K562 (cell line): ENCODE results near the gene MNDA. TPM values are rescaled to one million over a fixed set of nuclear protein-coding genes. Genes with fewer than 3 reads are reported as not detected.

Experiments
- CHD2 ChIP-seq: IDR thresholded peaks from 2 replicates; pipeline ENCODE4 v1.6.1; 2011; ENCODE audit warnings: low read depth, low read length
- CREB3L1 ChIP-seq: fragments of 450-650 bp; IDR thresholded peaks from 2 replicates; pipeline ENCODE4 v1.6.1; 2014; ENCODE audit warnings: low read depth, mild to moderate bottlenecking, moderate library complexity, borderline replicate concordance
- CTBP1 ChIP-seq: fragments of 450-650 bp; IDR thresholded peaks from 2 replicates; pipeline ENCODE4 v1.6.1; 2016; ENCODE audit warnings: borderline replicate concordance
- DDX20 ChIP-seq: fragments of 450-650 bp; IDR thresholded peaks from 2 replicates; pipeline ENCODE4 v1.6.1; 2016; ENCODE audit warnings: missing genetic modification characterization, low read depth, mild to moderate bottlenecking, missing compliant biosample characterization, moderate library complexity
- DMBX1 ChIP-seq: fragments of 250-450 bp; sonication (Bioruptor Pico); IDR thresholded peaks from 2 replicates; pipeline ENCODE4 v1.8.0; 2022; ENCODE audit warnings: inconsistent platforms, mild to moderate bottlenecking, moderate library complexity, borderline replicate concordance
- GATA2 ChIP-seq: sonication (generic); formaldehyde crosslinking; IDR thresholded peaks from 2 replicates; pipeline ENCODE4 v1.4.0; 2020; ENCODE audit warnings: mild to moderate bottlenecking, missing genetic modification reagents
- GTF2A2 ChIP-seq: IDR thresholded peaks from 2 replicates; pipeline ENCODE4 v1.6.1; 2016; ENCODE audit warnings: mild to moderate bottlenecking, missing genetic modification characterization, missing compliant biosample characterization
- HINFP ChIP-seq: fragments of 450-650 bp; conservative IDR thresholded peaks from 2 replicates; pipeline ENCODE4 v1.6.1; 2016; ENCODE audit warnings: missing genetic modification characterization, low read depth, mild to moderate bottlenecking, control low read depth, missing compliant biosample characterization
- NFE2L1 ChIP-seq: fragments of 450-650 bp; IDR thresholded peaks from 2 replicates; pipeline ENCODE4 v1.6.1; 2016; ENCODE audit warnings: missing genetic modification characterization, low read depth, mild to moderate bottlenecking, missing compliant biosample characterization, moderate library complexity, borderline replicate concordance
- PBX2 ChIP-seq, 2 experiments: IDR thresholded peaks in 1 of 2; conservative IDR thresholded peaks in 1 of 2; 2 replicates each; pipeline ENCODE4 v1.6.1; 2016; ENCODE audit warnings: low read depth in 2 of 2, mild to moderate bottlenecking in 1 of 2, missing compliant biosample characterization in 1 of 2, missing genetic modification characterization in 1 of 2, moderate library complexity in 1 of 2
- SIN3A ChIP-seq, 2 experiments: fragments of 150-350 bp in 1 of 2; IDR thresholded peaks; 2 replicates each; pipeline ENCODE4 v1.6.1; 2011 to 2016; ENCODE audit warnings: borderline replicate concordance in 2 of 2, low read depth in 2 of 2, low read length in 2 of 2, mild to moderate bottlenecking in 2 of 2, moderate library complexity in 2 of 2; ENCODE audit not compliant: control insufficient read depth in 1 of 2
- SMAD1 ChIP-seq: fragments of 150-350 bp; IDR thresholded peaks from 2 replicates; pipeline ENCODE4 v1.6.1; 2014; ENCODE audit warnings: low read length, low read depth; ENCODE audit not compliant: partially characterized antibody
- SMAD3 ChIP-seq: fragments of 450-650 bp; formaldehyde crosslinking; conservative IDR thresholded peaks from 2 replicates; pipeline ENCODE4 v1.4.0; 2020; ENCODE audit warnings: mild to moderate bottlenecking
- THRB ChIP-seq: fragments of 450-650 bp; formaldehyde crosslinking; conservative IDR thresholded peaks from 2 replicates; pipeline ENCODE4 v1.4.0; 2022; ENCODE audit warnings: mild to moderate bottlenecking, missing genetic modification characterization
- YBX1 ChIP-seq: fragments of 450-650 bp; IDR thresholded peaks from 2 replicates; pipeline ENCODE4 v1.7.1; 2016; ENCODE audit warnings: mild to moderate bottlenecking
- ZKSCAN8 ChIP-seq: fragments of 200-800 bp; sonication (Bioruptor generic); IDR thresholded peaks from 2 replicates; pipeline ENCODE4 v1.6.1; 2016; ENCODE audit warnings: missing genetic modification characterization, missing compliant biosample characterization
- ZNF354B ChIP-seq: fragments of 250-450 bp; sonication (Bioruptor Pico); IDR thresholded peaks from 2 replicates; pipeline ENCODE4 v1.4.0; 2020
- ZNF589 ChIP-seq: fragments of 200-800 bp; sonication (Bioruptor generic); IDR thresholded peaks from 2 replicates; pipeline ENCODE4 v1.6.1; 2016; ENCODE audit warnings: low read depth, missing genetic modification characterization, missing compliant biosample characterization
- ZNF644 ChIP-seq: fragments of 200-800 bp; sonication (Bioruptor generic); IDR thresholded peaks from 2 replicates; pipeline ENCODE4 v1.6.1; 2016; ENCODE audit warnings: low read depth, missing genetic modification characterization, missing compliant biosample characterization
- ZNF668 ChIP-seq: fragments of 250-450 bp; sonication (Bioruptor Pico); IDR thresholded peaks from 2 replicates; pipeline ENCODE4 v1.8.0; 2022; ENCODE audit warnings: mild to moderate bottlenecking, inconsistent platforms
- polyA plus RNA-seq, 8 experiments: library from polyadenylated mRNA; depleted of rRNA in 4 of 8; stranded (reverse) in 5 of 8; unstranded in 3 of 8; fragments of >200 nt; fragmentation: Nextera tagmentation in 2 of 8; fragmentation: Illumina TruSeq in 1 of 8; extraction: Ambion mirVana in 2 of 8; extraction: Trizol in 1 of 8; gene quantifications; 2 replicates each; pipeline versions ENCODE4 v1.2.1 to v1.2.3, GENCODE V29; 2011 to 2014; ENCODE audit warnings: inconsistent platforms in 1 of 8, missing spikeins in 1 of 8
- total RNA-seq, 7 experiments: library from RNA; depleted of rRNA in 6 of 7; stranded (reverse); fragments of >200 nt in 6 of 7; fragmentation: Illumina TruSeq in 2 of 7; extraction: Trizol in 2 of 7; gene quantifications; 2 replicates each; pipeline versions ENCODE4 v1.2.1 to v1.2.3, GENCODE V29; 2011 to 2021; ENCODE audit warnings: low replicate concordance in 1 of 7

The MNDA gene
- total and polyA plus RNA-seq, 9 of the 15 experiments (the other 6 are each of a cell fraction or from before 2014, with no cell fraction given), result 0.08 to 0.14 (median 0.09) TPM; not detected in 6

- 0 out of 2 replicates have a peak, but pooled peaks have one; percentile 18 for TF ChIP-seq THRB (CRISPR knock-in tag)
- TF ChIP-seq GTF2A2, result peak; percentile 80
- 0 out of 2 replicates have a peak, but pooled peaks have one; percentile 49 for TF ChIP-seq HINFP
- no peak for TF ChIP-seq CHD2
- TF ChIP-seq CREB3L1, result no peak
- TF ChIP-seq ZKSCAN8 (CRISPR knock-in tag), result 0 out of 2 replicates have a peak, but pooled peaks have one; percentile 50
- TF ChIP-seq ZNF354B (CRISPR knock-in tag), result 0 out of 2 replicates have a peak, but pooled peaks have one; percentile 14
- no peak for TF ChIP-seq SMAD1
- TF ChIP-seq SIN3A (IDR thresholded peaks at IDR 0.05; ENCODE audit: borderline replicate concordance in 2 of 2, control insufficient read depth in 1 of 2, low read depth in 2 of 2, low read length in 2 of 2), result no peak
- TF ChIP-seq YBX1, result no peak
- 0 out of 2 replicates have a peak, but pooled peaks have one; percentile 2 for TF ChIP-seq NFE2L1
- peak; percentile 61; the same call in 1 of the 2 replicates for TF ChIP-seq DMBX1 (CRISPR knock-in tag)
- peak; percentile 80 for TF ChIP-seq ZNF589 (CRISPR knock-in tag)
- TF ChIP-seq CTBP1, result peak; percentile 35; the same call in 1 of the 2 replicates
- peak; percentile 40; the same call in 1 of the 2 replicates for TF ChIP-seq SMAD3 (CRISPR knock-in tag)
- 0 out of 2 replicates have a peak, but pooled peaks have one; percentile 61 for TF ChIP-seq ZNF668 (CRISPR knock-in tag)
- TF ChIP-seq PBX2 (CRISPR knock-in tag; IDR thresholded peaks at IDR 0.05; ENCODE audit: low read depth), result no peak
- no peak for TF ChIP-seq PBX2 (tag; conservative IDR thresholded peaks at IDR 0.05; ENCODE audit: low read depth)
- peak; percentile 91 for TF ChIP-seq ZNF644 (tag)
- TF ChIP-seq GATA2, result 0 out of 2 replicates have a peak, but pooled peaks have one; percentile 52
- 0 out of 2 replicates have a peak, but pooled peaks have one; percentile 47 for TF ChIP-seq DDX20 (tag)
Observed at GRCh38 chr1:158818560-158818959, 12.6 kb upstream of the MNDA start (continued).
